KMS-11 (cell line): ENCODE measurements around the gene DLGAP1.

Experiments
- H2AFZ ChIP-seq: fragments of 200-600 bp; sonication (generic); 2 replicates; pipeline ENCODE4 v1.6.1; 2016; ENCODE audit warnings: antibody characterized with exemption, mixed run types, low read depth
- H3K27ac ChIP-seq: fragments of 200-600 bp; sonication (generic); 2 replicates; pipeline ENCODE4 v1.6.1; 2016; ENCODE audit warnings: mild to moderate bottlenecking, mixed run types
- H3K27me3 ChIP-seq: fragments of 200-600 bp; sonication (generic); 2 replicates; pipeline ENCODE4 v1.6.1; 2017; ENCODE audit warnings: mild to moderate bottlenecking, low read depth, mixed run types, moderate library complexity; ENCODE audit not compliant: insufficient read depth
- H3K36me3 ChIP-seq: fragments of 200-600 bp; sonication (generic); 2 replicates; pipeline ENCODE4 v1.6.1; 2017; ENCODE audit warnings: mild to moderate bottlenecking, mixed run types; ENCODE audit not compliant: insufficient read depth
- H3K4me1 ChIP-seq: fragments of 200-600 bp; sonication (generic); 2 replicates; pipeline ENCODE4 v1.6.1; 2016; ENCODE audit warnings: mild to moderate bottlenecking, low read depth, mixed run types; ENCODE audit not compliant: poor library complexity, severe bottlenecking
- H3K4me2 ChIP-seq: fragments of 200-600 bp; sonication (generic); 2 replicates; pipeline ENCODE4 v1.7.0; 2016; ENCODE audit warnings: mild to moderate bottlenecking, mixed run types
- H3K4me3 ChIP-seq: fragments of 200-600 bp; sonication (generic); IDR thresholded peaks from 2 replicates; pipeline ENCODE4 v1.6.1; 2017; ENCODE audit warnings: low read depth, low read length, mixed read lengths; ENCODE audit not compliant: insufficient read depth
- H3K79me2 ChIP-seq: fragments of 200-600 bp; sonication (generic); 2 replicates; pipeline ENCODE4 v1.6.1; 2016; ENCODE audit warnings: low read depth, mixed run types; ENCODE audit not compliant: insufficient read depth
- H3K9ac ChIP-seq: fragments of 200-600 bp; sonication (generic); 2 replicates; pipeline ENCODE4 v1.6.1; 2016; ENCODE audit warnings: mild to moderate bottlenecking, mixed run types
- H4K20me1 ChIP-seq: fragments of 200-600 bp; sonication (generic); 2 replicates; pipeline ENCODE4 v1.6.1; 2016; ENCODE audit warnings: mild to moderate bottlenecking, mixed run types; ENCODE audit not compliant: insufficient read depth
- TF ChIP-seq, protein P1 (sequence below): fragments of 200-600 bp; sonication (generic); conservative IDR thresholded peaks from 2 replicates; pipeline ENCODE4 v1.6.1; 2017; ENCODE audit warnings: low read depth, mild to moderate bottlenecking, antibody characterized with exemption, low read length, moderate library complexity, mixed read lengths

The DLGAP1 gene

GRCh38 chr18:3510896-3511295, 944.2 kb downstream of the DLGAP1 start:
- H3K4me3 ChIP-seq, result no peak overlapping the region

DNA sequence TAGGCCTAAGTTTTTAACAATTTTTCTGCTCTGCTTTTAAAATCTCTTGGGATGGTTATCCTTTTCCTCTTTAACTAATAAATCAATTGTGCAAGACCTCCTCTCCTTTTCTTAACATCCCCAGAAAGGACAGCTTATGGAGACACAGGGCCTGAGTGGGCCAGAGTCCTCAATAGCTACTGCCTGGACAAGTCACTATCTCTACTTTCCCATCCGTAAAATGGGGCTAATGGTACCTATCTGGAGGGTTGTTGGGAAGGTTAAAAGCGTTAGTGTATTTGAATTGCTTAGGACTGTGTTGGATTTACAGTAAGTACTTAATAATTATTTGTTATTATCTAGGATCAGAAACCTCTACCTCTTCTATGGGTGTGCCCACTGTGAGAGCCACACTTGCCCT, 945.1 kb downstream of the DLGAP1 start:
- Histone ChIP-seq H2AFZ (no peak overlapping the region), H3K4me2 (no peak overlapping the region), H3K4me1 (no peaks in the 10 kb centered on the region), H3K27me3 (no peaks in the 10 kb centered on the region), H3K4me3 (no peak overlapping the region), H3K27ac (no peak overlapping the region), H3K9ac (no peak overlapping the region), H4K20me1 (no peaks in the 10 kb centered on the region), H3K79me2 (no peaks in the 10 kb centered on the region), H3K36me3 (no peaks in the 10 kb centered on the region)
- TF ChIP-seq, protein P1, sequence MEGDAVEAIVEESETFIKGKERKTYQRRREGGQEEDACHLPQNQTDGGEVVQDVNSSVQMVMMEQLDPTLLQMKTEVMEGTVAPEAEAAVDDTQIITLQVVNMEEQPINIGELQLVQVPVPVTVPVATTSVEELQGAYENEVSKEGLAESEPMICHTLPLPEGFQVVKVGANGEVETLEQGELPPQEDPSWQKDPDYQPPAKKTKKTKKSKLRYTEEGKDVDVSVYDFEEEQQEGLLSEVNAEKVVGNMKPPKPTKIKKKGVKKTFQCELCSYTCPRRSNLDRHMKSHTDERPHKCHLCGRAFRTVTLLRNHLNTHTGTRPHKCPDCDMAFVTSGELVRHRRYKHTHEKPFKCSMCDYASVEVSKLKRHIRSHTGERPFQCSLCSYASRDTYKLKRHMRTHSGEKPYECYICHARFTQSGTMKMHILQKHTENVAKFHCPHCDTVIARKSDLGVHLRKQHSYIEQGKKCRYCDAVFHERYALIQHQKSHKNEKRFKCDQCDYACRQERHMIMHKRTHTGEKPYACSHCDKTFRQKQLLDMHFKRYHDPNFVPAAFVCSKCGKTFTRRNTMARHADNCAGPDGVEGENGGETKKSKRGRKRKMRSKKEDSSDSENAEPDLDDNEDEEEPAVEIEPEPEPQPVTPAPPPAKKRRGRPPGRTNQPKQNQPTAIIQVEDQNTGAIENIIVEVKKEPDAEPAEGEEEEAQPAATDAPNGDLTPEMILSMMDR, result no peak

More at GRCh38 chr18:3510896-3511295, 944.2 kb downstream of the DLGAP1 start:
- H3K27me3 ChIP-seq, result no peaks in the 10 kb centered on the region
- H3K27ac ChIP-seq, result no peak overlapping the region
- H2AFZ ChIP-seq, result no peak overlapping the region
- TF ChIP-seq, protein P1, result no peak
- H3K4me1 ChIP-seq, result no peaks in the 10 kb centered on the region
- H3K36me3 ChIP-seq, result no peaks in the 10 kb centered on the region
- H3K9ac ChIP-seq, result no peak overlapping the region
- no peak overlapping the region for H3K4me2 ChIP-seq
- H3K79me2 ChIP-seq, result no peaks in the 10 kb centered on the region
- H4K20me1 ChIP-seq, result no peaks in the 10 kb centered on the region

- H3K4me2 ChIP-seq, result no peak overlapping the region
- H3K27ac ChIP-seq, result no peak overlapping the region
- H3K4me3 ChIP-seq, result no peak overlapping the region
- no peaks in the 10 kb centered on the region for H3K79me2 ChIP-seq
- H4K20me1 ChIP-seq, result no peaks in the 10 kb centered on the region
- no peaks in the 10 kb centered on the region for H3K27me3 ChIP-seq
- H2AFZ ChIP-seq, result no peak overlapping the region
- H3K9ac ChIP-seq, result no peak overlapping the region
- no peaks in the 10 kb centered on the region for H3K36me3 ChIP-seq
- no peaks in the 10 kb centered on the region for H3K4me1 ChIP-seq
- TF ChIP-seq, protein P1, result no peak
Observed at GRCh38 chr18:3508576-3509549, 946.2 kb downstream of the DLGAP1 start.

DNA sequence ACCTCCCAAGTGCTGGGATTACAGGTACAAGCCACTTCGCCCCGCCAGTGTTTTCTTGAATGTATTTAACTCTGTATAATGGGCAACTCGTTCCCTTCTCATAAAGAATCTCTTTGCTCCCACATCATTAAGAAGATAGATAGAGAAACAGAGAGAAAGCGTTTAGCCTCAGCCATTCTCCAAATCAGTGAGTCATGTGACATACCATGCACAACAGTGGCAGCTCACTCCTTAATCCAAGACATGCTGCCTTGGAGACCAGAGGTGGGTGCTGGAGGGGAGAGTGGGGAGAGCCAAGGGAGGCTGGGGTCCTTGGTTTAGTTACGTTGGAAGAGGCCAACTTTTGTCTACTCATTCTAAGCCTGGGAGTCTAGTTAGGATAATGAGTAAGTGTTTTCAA, 950.5 kb downstream of the DLGAP1 start:
- Histone ChIP-seq H3K27me3 (no peaks in the 10 kb centered on the region), H3K9ac (no peak overlapping the region), H2AFZ (no peak overlapping the region), H3K27ac (no peak overlapping the region), H3K36me3 (no peaks in the 10 kb centered on the region), H3K79me2 (no peaks in the 10 kb centered on the region), H3K4me1 (no peaks in the 10 kb centered on the region), H3K4me3 (no peak overlapping the region), H4K20me1 (no peaks in the 10 kb centered on the region), H3K4me2 (no peak overlapping the region)
- TF ChIP-seq, protein P1, result no peak
